GM23338 (cell line): ENCODE results near the gene ATP8B2. TPM values are rescaled to one million over a fixed set of nuclear protein-coding genes. Genes with fewer than 3 reads are reported as not detected.
"Not testable (repeated sequence)": the region's sequence is repeated elsewhere in the genome, so short reads cannot be mapped to it uniquely, and the experiment has no call there.

Experiments
- ATAC-seq: fragments of 200-7000 bp; cut with Tn5 transposase; 3 replicates; pipeline ENCODE4 v1.9.1; 2020
- DNase-seq: peaks from one replicate; pipeline ENCODE4 v3.0.0-alpha.2; 2015; ENCODE audit warnings: low spot score
- H2AFZ ChIP-seq: fragments of 200-600 bp; sonication (generic); 2 replicates; pipeline ENCODE4 v1.8.0; 2016; ENCODE audit warnings: antibody characterized with exemption, mild to moderate bottlenecking, moderate library complexity
- H3F3A ChIP-seq: fragments of 200-600 bp; sonication (generic); replicated peaks from 2 replicates; pipeline ENCODE4 v1.8.0; 2017; ENCODE audit warnings: antibody characterized with exemption, mixed run types, low read depth
- H3K27ac ChIP-seq: fragments of 200-600 bp; sonication (generic); 2 replicates; pipeline ENCODE4 v1.6.1; 2016; ENCODE audit warnings: low read depth
- H3K27me3 ChIP-seq: fragments of 200-600 bp; sonication (generic); 2 replicates; pipeline ENCODE4 v1.8.0; 2016; ENCODE audit warnings: mild to moderate bottlenecking, mixed run types, moderate library complexity; ENCODE audit not compliant: insufficient read depth
- H3K36me3 ChIP-seq: fragments of 200-600 bp; sonication (generic); 2 replicates; pipeline ENCODE4 v1.8.0; 2016; ENCODE audit warnings: mild to moderate bottlenecking; ENCODE audit not compliant: insufficient read depth
- H3K4me1 ChIP-seq: fragments of 200-600 bp; sonication (generic); 2 replicates; pipeline ENCODE4 v1.8.0; 2016; ENCODE audit warnings: mild to moderate bottlenecking, moderate library complexity; ENCODE audit not compliant: insufficient read depth
- H3K4me2 ChIP-seq: fragments of 200-600 bp; sonication (generic); 2 replicates; pipeline ENCODE4 v1.7.1; 2017; ENCODE audit warnings: mixed run types
- H3K4me3 ChIP-seq: fragments of 200-600 bp; sonication (generic); 2 replicates; pipeline ENCODE4 v1.6.1; 2016; ENCODE audit warnings: mixed run types
- H3K79me2 ChIP-seq: fragments of 200-600 bp; sonication (generic); replicated peaks from 2 replicates; pipeline ENCODE4 v1.8.0; 2017; ENCODE audit warnings: mild to moderate bottlenecking; ENCODE audit not compliant: insufficient read depth
- H3K9me2 ChIP-seq: fragments of 200-600 bp; sonication (generic); 2 replicates; pipeline ENCODE4 v1.8.0; 2017; ENCODE audit not compliant: insufficient read depth
- H4K20me1 ChIP-seq: fragments of 200-600 bp; sonication (generic); replicated peaks from 2 replicates; pipeline ENCODE4 v1.8.0; 2017; ENCODE audit warnings: mild to moderate bottlenecking; ENCODE audit not compliant: insufficient read depth
- H3K27ac Mint-ChIP-seq: 2 replicates; pipeline ENCODE4 v1.8.0; 2020; ENCODE audit warnings: inconsistent platforms, mild to moderate bottlenecking, moderate library complexity, mixed read lengths
- H3K27me3 Mint-ChIP-seq: 3 replicates; pipeline ENCODE4 v1.8.0; 2022; ENCODE audit warnings: low read depth, mild to moderate bottlenecking, moderate library complexity, mixed read lengths, inconsistent platforms; ENCODE audit not compliant: insufficient read depth, poor library complexity
- H3K36me3 Mint-ChIP-seq: 3 replicates; pipeline ENCODE4 v1.8.0; 2021; ENCODE audit warnings: low read depth, mild to moderate bottlenecking, inconsistent platforms, moderate library complexity, mixed read lengths
- H3K4me1 Mint-ChIP-seq: 3 replicates; pipeline ENCODE4 v1.8.0; 2020; ENCODE audit warnings: mild to moderate bottlenecking, inconsistent platforms, mixed read lengths
- H3K4me3 Mint-ChIP-seq: 3 replicates; pipeline ENCODE4 v1.8.0; 2021; ENCODE audit warnings: moderate library complexity, mild to moderate bottlenecking, inconsistent platforms, mixed read lengths
- H3K9me3 Mint-ChIP-seq: 3 replicates; pipeline ENCODE4 v1.8.0; 2020; ENCODE audit warnings: moderate library complexity, mild to moderate bottlenecking, inconsistent platforms, mixed read lengths
- CREB1 ChIP-seq: fragments of 250-450 bp; sonication (Bioruptor Pico); IDR thresholded peaks from 2 replicates; pipeline ENCODE4 v1.5.0; 2020; ENCODE audit warnings: low read depth, mild to moderate bottlenecking, moderate library complexity
- EZH2 ChIP-seq: fragments of 200-600 bp; sonication (generic); IDR thresholded peaks from one replicate; pipeline ENCODE4 v1.8.0; 2017; ENCODE audit warnings: antibody characterized with exemption, mild to moderate bottlenecking, low read depth; ENCODE audit not compliant: unreplicated experiment
- JUNB ChIP-seq: IDR thresholded peaks from one replicate; pipeline ENCODE4 v1.6.1; 2016; ENCODE audit warnings: antibody characterized with exemption; ENCODE audit not compliant: unreplicated experiment
- NANOG ChIP-seq: IDR thresholded peaks from 2 replicates; pipeline ENCODE4 v1.6.1; 2016; ENCODE audit warnings: antibody characterized with exemption, borderline replicate concordance
- POLR2AphosphoS5 ChIP-seq: IDR thresholded peaks from 2 replicates; pipeline ENCODE4 v1.6.1; 2016; ENCODE audit warnings: antibody characterized with exemption, low read depth
- REST ChIP-seq: IDR thresholded peaks from one replicate; pipeline ENCODE4 v1.6.1; 2018; ENCODE audit warnings: antibody characterized with exemption; ENCODE audit not compliant: unreplicated experiment
- STAT1 ChIP-seq: IDR thresholded peaks from one replicate; pipeline ENCODE4 v1.6.1; 2016; ENCODE audit warnings: antibody characterized with exemption; ENCODE audit not compliant: unreplicated experiment
- ZNF114 ChIP-seq: fragments of 250-450 bp; sonication (Bioruptor Pico); IDR thresholded peaks from 2 replicates; pipeline ENCODE4 v1.5.0; 2020; ENCODE audit warnings: mild to moderate bottlenecking, moderate library complexity
- polyA plus RNA-seq: library from polyadenylated mRNA; unstranded; fragments of >200 nt; fragmentation: Nextera tagmentation; extraction: Ambion mirVana; gene quantifications from 2 replicates; pipeline ENCODE4 v1.2.1, GENCODE V29; 2016
- total RNA-seq: library from RNA; depleted of rRNA; stranded (reverse); fragments of >200 nt; shearing (Covaris generic); gene quantifications from 2 replicates; pipeline ENCODE4 v1.2.3, GENCODE V29; 2014

Gene ATP8B2
- total and polyA plus RNA-seq, 2 experiments from 2014 or later = 11.0 to 112 TPM

- H3K79me2 ChIP-seq, H3F3A ChIP-seq, H3K27me3 Mint-ChIP-seq, H3K4me3 Mint-ChIP-seq, H3K4me3 ChIP-seq, H2AFZ ChIP-seq, H3K27me3 ChIP-seq, H3K4me1 Mint-ChIP-seq, H3K27ac Mint-ChIP-seq, H3K9me2 ChIP-seq, ATAC-seq, H3K9me3 Mint-ChIP-seq, H3K27ac ChIP-seq, H3K4me2 ChIP-seq, DNase-seq, H3K4me1 ChIP-seq: not testable (repeated sequence)
- peaks cover 86% of the 10 kb centered on the region for H3K36me3 Mint-ChIP-seq
- Histone ChIP-seq H4K20me1 (peaks cover 10% of the 10 kb centered on the region), H3K36me3 (peaks cover 51% of the 10 kb centered on the region)
Measured at GRCh38 chr1:154341366-154341765, 16.0 kb downstream of the ATP8B2 start.

- Histone ChIP-seq H2AFZ (no peak overlapping the region), H3K27me3 (no peaks in the 10 kb centered on the region), H3K36me3 (peaks cover 53% of the 10 kb centered on the region), H3K27ac (no peak overlapping the region), H4K20me1 (peaks cover 10% of the 10 kb centered on the region), H3F3A (no peaks in the 10 kb centered on the region; the same call in 1 of the 2 replicates), H3K4me2 (no peak overlapping the region), H3K79me2 (no peaks in the 10 kb centered on the region), H3K9me2 (no peaks in the 10 kb centered on the region), H3K4me1 (no peaks in the 10 kb centered on the region), H3K4me3 (no peak overlapping the region)
- no peaks in the 10 kb centered on the region for H3K4me1 Mint-ChIP-seq
- no peak for DNase-seq
- ATAC-seq = no peak
- H3K4me3 Mint-ChIP-seq = no peak overlapping the region
- no peak overlapping the region for H3K27ac Mint-ChIP-seq
- TF ChIP-seq CREB1 (CRISPR knock-in tag) (no peak), JUNB (no peak), POLR2AphosphoS5 (no peak), NANOG (no peak)
- H3K36me3 Mint-ChIP-seq = peaks cover 90% of the 10 kb centered on the region
- H3K27me3 Mint-ChIP-seq = peaks cover 7% of the 10 kb centered on the region
- no peaks in the 10 kb centered on the region for H3K9me3 Mint-ChIP-seq
Measured at GRCh38 chr1:154342132-154342531, 16.8 kb downstream of the ATP8B2 start.

GRCh38 chr1:154342836-154343472 lies 17.6 kb downstream of the ATP8B2 start:
- Mint-ChIP-seq H3K27me3 (peaks cover 7% of the 10 kb centered on the region), H3K27ac (no peak overlapping the region), H3K9me3 (no peaks in the 10 kb centered on the region), H3K36me3 (peaks cover 89% of the 10 kb centered on the region), H3K4me3 (no peak overlapping the region), H3K4me1 (peaks cover under 1% of the 10 kb centered on the region; the same call in 1 of the 3 replicates)
- ATAC-seq (no peak), DNase-seq (no peak)
- H3K79me2 ChIP-seq = no peaks in the 10 kb centered on the region
- no peak overlapping the region for H2AFZ ChIP-seq
- peaks cover 10% of the 10 kb centered on the region for H4K20me1 ChIP-seq
- H3K27ac ChIP-seq = no peak overlapping the region
- H3K9me2 ChIP-seq = no peaks in the 10 kb centered on the region
- no peaks in the 10 kb centered on the region; the same call in 1 of the 2 replicates for H3F3A ChIP-seq
- H3K4me1 ChIP-seq = no peaks in the 10 kb centered on the region
- no peaks in the 10 kb centered on the region for H3K27me3 ChIP-seq
- no peak overlapping the region for H3K4me3 ChIP-seq
- H3K36me3 ChIP-seq = peaks cover 49% of the 10 kb centered on the region
- no peak overlapping the region for H3K4me2 ChIP-seq
- no peak for TF ChIP-seq ZNF114
- TF ChIP-seq REST = no peak
- TF ChIP-seq POLR2AphosphoS5 = no peak
- TF ChIP-seq JUNB = no peak
- no peak for TF ChIP-seq EZH2
- no peak for TF ChIP-seq STAT1
- no peak for TF ChIP-seq CREB1 (CRISPR knock-in tag)
